HCT116 (cell line): ENCODE data around the gene RBM38. TPM values are rescaled to one million over a fixed set of nuclear protein-coding genes. Genes with fewer than 3 reads are reported as not detected.

ENCODE experiments used
- ATAC-seq: fragments of 200-7000 bp; cut with Tn5 transposase; 2 replicates; pipeline ENCODE4 v1.9.1; 2020; ENCODE audit warnings: mild to moderate bottlenecking, moderate library complexity
- BruUV-seq: library from RNA; stranded (reverse); fragments of 400-500 nt; replicated peaks from 2 replicates; lab custom pipeline; 2021; lab: Mats Ljungman, UMichigan
- CTCF ChIA-PET: fragments of 300-600 bp; sonication (Branson Sonifier 250); formaldehyde crosslinking; loops from one replicate; lab custom pipeline; 2021; ENCODE audit warnings: antibody characterized with exemption; lab: Charles Lee
- POLR2A ChIA-PET: fragments of 300-600, 350-600 bp; sonication (Branson Sonifier 250); formaldehyde crosslinking; loops from one replicate; lab custom pipeline; 2021; ENCODE audit warnings: antibody characterized with exemption; lab: Charles Lee
- RAD21 ChIA-PET, 2 experiments: fragments of 300-600 bp; sonication (Branson Sonifier 250); formaldehyde crosslinking; loops; one replicate each; lab custom pipeline; 2023; ENCODE audit warnings: low total read pairs in 2 of 2; ENCODE audit not compliant: uncharacterized antibody in 2 of 2, unreplicated experiment in 2 of 2, low non-redundant PET in 1 of 2; lab: Charles Lee
- DNase-seq: peaks from one replicate; pipeline ENCODE4 v3.0.0-alpha.2; 2010; ENCODE audit warnings: low read depth, low spot score
- H2AFZ ChIP-seq: fragments of 200-600 bp; shearing (Covaris generic), sonication (generic); 2 replicates; pipeline ENCODE4 v1.6.1; 2017; ENCODE audit warnings: low read depth, mixed run types, mixed read lengths, antibody characterized with exemption, low read length; ENCODE audit not compliant: poor library complexity, severe bottlenecking
- H3K27ac ChIP-seq: 2 replicates; pipeline ENCODE4 v1.5.1; 2012; ENCODE audit warnings: low read depth, low read length
- H3K27me3 ChIP-seq: fragments of 200-600 bp; sonication (generic); 2 replicates; pipeline ENCODE4 v1.6.1; 2016; ENCODE audit warnings: mixed run types, low read length, mixed read lengths; ENCODE audit not compliant: insufficient read depth
- H3K36me3 ChIP-seq, 2 experiments: fragments of 200-500 bp in 1 of 2; fragments of 200-600 bp in 1 of 2; sonication (Bioruptor generic) in 1 of 2; sonication (generic) in 1 of 2; 2 replicates each; pipeline versions ENCODE4 v1.5.1 to v1.6.1; 2014 to 2016; ENCODE audit warnings: low read length in 2 of 2, inconsistent platforms in 1 of 2, mixed read lengths in 1 of 2, mixed run types in 1 of 2; ENCODE audit not compliant: insufficient read depth in 2 of 2, control insufficient read depth in 1 of 2
- H3K4me1 ChIP-seq, 2 experiments: fragments of 200-600 bp in 1 of 2; sonication (generic) in 1 of 2; 2 replicates each; pipeline versions ENCODE4 v1.5.1 to v1.6.1; 2012 to 2017; ENCODE audit warnings: low read length in 2 of 2, inconsistent platforms in 1 of 2, mild to moderate bottlenecking in 1 of 2, mixed read lengths in 1 of 2, mixed run types in 1 of 2, moderate library complexity in 1 of 2; ENCODE audit not compliant: insufficient read depth in 2 of 2, control insufficient read depth in 1 of 2
- H3K4me2 ChIP-seq: fragments of 200-600 bp; sonication (generic); 2 replicates; pipeline ENCODE4 v1.6.1; 2017; ENCODE audit warnings: mixed run types, low read length, mixed read lengths
- H3K4me3 ChIP-seq, 2 experiments: fragments of 200-600 bp in 1 of 2; sonication (generic) in 1 of 2; replicated peaks in 1 of 2; 2 replicates each; pipeline ENCODE4 v1.5.1; 2011 to 2016; ENCODE audit warnings: low read length in 2 of 2, control low read depth in 1 of 2, low read depth in 1 of 2, mild to moderate bottlenecking in 1 of 2, mixed read lengths in 1 of 2, mixed run types in 1 of 2
- H3K79me2 ChIP-seq: fragments of 200-600 bp; sonication (generic); 2 replicates; pipeline ENCODE4 v1.6.1; 2017; ENCODE audit warnings: mild to moderate bottlenecking, mixed run types, low read length, moderate library complexity, mixed read lengths; ENCODE audit not compliant: insufficient read depth
- H3K9ac ChIP-seq: fragments of 200-600 bp; sonication (generic); 2 replicates; pipeline ENCODE4 v1.6.1; 2016; ENCODE audit warnings: low read length, mixed read lengths
- H3K9me2 ChIP-seq: fragments of 200-600 bp; sonication (generic), shearing (Covaris generic); 2 replicates; pipeline ENCODE4 v1.6.1; 2017; ENCODE audit warnings: mixed run types, mild to moderate bottlenecking, moderate library complexity; ENCODE audit not compliant: insufficient read depth
- H3K9me3 ChIP-seq, 2 experiments: fragments of 200-500 bp in 1 of 2; fragments of 200-600 bp in 1 of 2; sonication (Bioruptor generic) in 1 of 2; sonication (generic) in 1 of 2; 2 replicates each; pipeline ENCODE4 v1.6.1; 2014 to 2017; ENCODE audit warnings: low read length in 2 of 2, mixed read lengths in 2 of 2, inconsistent platforms in 1 of 2, low read depth in 1 of 2, mild to moderate bottlenecking in 1 of 2, mixed run types in 1 of 2, moderate library complexity in 1 of 2; ENCODE audit not compliant: control insufficient read depth in 1 of 2, insufficient read depth in 1 of 2
- H4K20me1 ChIP-seq: fragments of 200-600 bp; sonication (generic), shearing (Covaris generic); 2 replicates; pipeline ENCODE4 v1.6.1; 2017; ENCODE audit warnings: mixed run types, mild to moderate bottlenecking, moderate library complexity; ENCODE audit not compliant: insufficient read depth
- ATF3 ChIP-seq: IDR thresholded peaks from 2 replicates; pipeline ENCODE4 v1.6.1; 2012
- CBX3 ChIP-seq: IDR thresholded peaks from 2 replicates; pipeline ENCODE4 v1.6.1; 2012; ENCODE audit warnings: low read depth
- CEBPB ChIP-seq: IDR thresholded peaks from 2 replicates; pipeline ENCODE4 v1.6.1; 2012; ENCODE audit warnings: low read depth
- CTCF ChIP-seq, 3 experiments: fragments of 200-600 bp in 1 of 3; sonication (generic) in 1 of 3; IDR thresholded peaks in 2 of 3; conservative IDR thresholded peaks in 1 of 3; 2 replicates each; pipeline ENCODE4 v1.5.1; 2012 to 2017; ENCODE audit warnings: low read depth in 2 of 3, low read length in 2 of 3, antibody characterized with exemption in 1 of 3, borderline replicate concordance in 1 of 3, control low read depth in 1 of 3, mild to moderate bottlenecking in 1 of 3, mixed read lengths in 1 of 3, mixed run types in 1 of 3, moderate library complexity in 1 of 3; ENCODE audit not compliant: insufficient read depth in 1 of 3
- EGR1 ChIP-seq: IDR thresholded peaks from 2 replicates; pipeline ENCODE4 v1.6.1; 2012; ENCODE audit warnings: low read depth
- EZH2 ChIP-seq: fragments of 200-600 bp; sonication (generic); IDR thresholded peaks from 2 replicates; pipeline ENCODE4 v1.6.1; 2017; ENCODE audit warnings: antibody characterized with exemption, mixed run types
- FOSL1 ChIP-seq: IDR thresholded peaks from 2 replicates; pipeline ENCODE4 v1.6.1; 2012; ENCODE audit warnings: low read depth
- MAX ChIP-seq: IDR thresholded peaks from 2 replicates; pipeline ENCODE4 v1.6.1; 2012
- POLR2A ChIP-seq: IDR thresholded peaks from 2 replicates; pipeline ENCODE4 v1.7.0; 2011; ENCODE audit warnings: borderline replicate concordance; ENCODE audit not compliant: insufficient read depth, insufficient read length; ENCODE audit errors: extremely low read depth
- POLR2AphosphoS5 ChIP-seq: IDR thresholded peaks from 2 replicates; pipeline ENCODE4 v1.6.1; 2011; ENCODE audit warnings: mild to moderate bottlenecking, low read depth, low read length, moderate library complexity
- RAD21 ChIP-seq: IDR thresholded peaks from 2 replicates; pipeline ENCODE4 v1.6.1; 2012; ENCODE audit warnings: low read depth, mild to moderate bottlenecking
- SP1 ChIP-seq: IDR thresholded peaks from 2 replicates; pipeline ENCODE4 v1.6.1; 2012; ENCODE audit warnings: low read depth
- SRF ChIP-seq: IDR thresholded peaks from 2 replicates; pipeline ENCODE4 v1.6.1; 2012; ENCODE audit warnings: low read depth
- TCF7L2 ChIP-seq: IDR thresholded peaks from 2 replicates; pipeline ENCODE4 v1.7.0; 2011; ENCODE audit warnings: borderline replicate concordance, inconsistent platforms; ENCODE audit not compliant: insufficient read depth, insufficient read length; ENCODE audit errors: extremely low read depth
- YY1 ChIP-seq: IDR thresholded peaks from 2 replicates; pipeline ENCODE4 v1.6.1; 2011; ENCODE audit warnings: low read length, low read depth, moderate library complexity, mild to moderate bottlenecking; ENCODE audit not compliant: insufficient replicate concordance; ENCODE audit errors: extremely low read depth
- ZFX ChIP-seq: fragments of 450-650 bp; IDR thresholded peaks from 2 replicates; pipeline ENCODE4 v1.6.1; 2017
- ZNF274 ChIP-seq: fragments of 200-500 bp; sonication (Bioruptor generic); IDR thresholded peaks from 2 replicates; pipeline ENCODE4 v1.6.1; 2014; ENCODE audit warnings: mild to moderate bottlenecking, low read depth, low read length, inconsistent platforms
- intact Hi-C: fragments of 100-400 bp; cut with micrococcal nuclease; formaldehyde crosslinking; loops from 2 replicates; pipeline ENCODE4 v1.10.0; 2022
- total RNA-seq: library from RNA; stranded (reverse); gene quantifications from one replicate; pipeline ENCODE4 v1.2.1, GENCODE V29; 2021; ENCODE audit not compliant: unreplicated experiment

The RBM38 gene
- total RNA-seq, 1 experiment from 2014 or later: 36.2 TPM

- no peak for TF ChIP-seq MAX
- no peak for TF ChIP-seq FOSL1
- TF ChIP-seq ATF3: no peak
- no peak for TF ChIP-seq CEBPB
- TF ChIP-seq TCF7L2: no peak
- TF ChIP-seq SRF: no peak
- TF ChIP-seq EZH2: no peak
- no peak for TF ChIP-seq ZFX
Observed at GRCh38 chr20:57449398-57450354, 58.5 kb downstream of the RBM38 start (continued).

GRCh38 chr20:57450419-57450818 lies 59.2 kb downstream of the RBM38 start:
- ChIA-PET CTCF (no interaction called here), POLR2A (no interaction called here), RAD21 (no interaction called here)
- BruUV-seq: no TSS peak
- Histone ChIP-seq H4K20me1 (no peaks in the 10 kb centered on the region), H3K4me3 (no peak overlapping the region), H3K9ac (no peak overlapping the region), H3K27ac (no peak overlapping the region), H3K4me2 (no peak overlapping the region), H3K36me3 (no peaks in the 10 kb centered on the region), H2AFZ (no peak overlapping the region), H3K9me3 (peaks cover 0 to 8% of the 10 kb centered on the region in 2 experiments; a peak in 1 of 4 replicates), H3K27me3 (peaks cover 10% of the 10 kb centered on the region; the same call in 1 of the 2 replicates), H3K79me2 (no peaks in the 10 kb centered on the region), H3K4me1 (peaks cover 7 to 8% of the 10 kb centered on the region in 2 experiments; a peak in 2 of 4 replicates), H3K9me2 (no peaks in the 10 kb centered on the region)
- intact Hi-C loops: no loop called here
- ATAC-seq (no peak), DNase-seq (no peak)
- TF ChIP-seq TCF7L2 (no peak), POLR2AphosphoS5 (no peak), ATF3 (no peak), YY1 (no peak), EGR1 (no peak), CBX3 (no peak), MAX (no peak), ZFX (no peak), EZH2 (no peak), CTCF (IDR thresholded peaks at IDR 0.05 in 2 of 3, conservative IDR thresholded peaks at IDR 0.05 in 1 of 3; ENCODE audit: borderline replicate concordance in 1 of 3, insufficient read depth in 1 of 3, low read depth in 2 of 3, low read length in 2 of 3) (no peak), SP1 (no peak), SRF (no peak), POLR2A (no peak), RAD21 (no peak), FOSL1 (no peak), ZNF274 (no peak)
